Testis (tissue), 3 donors: ENCODE results near the gene NIPBL. TPM values are rescaled to one million over a fixed set of nuclear protein-coding genes. Genes with fewer than 3 reads are reported as not detected.
A peak's percentile ranks its signal among the peaks of the same experiment; 100 is the strongest.
"Not testable (repeated sequence)": the region's sequence is repeated elsewhere in the genome, so short reads cannot be mapped to it uniquely, and the experiment has no call there.

Experiments used
- DNase-seq: peaks from one replicate; pipeline ENCODE4 v3.0.0-alpha.2; 2019
- H3K27ac ChIP-seq, 2 donors: fragments of 200-600 bp; sonication (generic); one replicate each; pipeline ENCODE4 v1.5.1; 2019
- H3K27me3 ChIP-seq: fragments of 200-600 bp; sonication (generic); one replicate; pipeline ENCODE4 v1.5.1; 2019
- H3K36me3 ChIP-seq: fragments of 200-600 bp; sonication (generic); one replicate; pipeline ENCODE4 v1.5.1; 2017; ENCODE audit warnings: low read depth; ENCODE audit errors: missing control alignments
- H3K4me1 ChIP-seq: fragments of 200-600 bp; sonication (generic); one replicate; pipeline ENCODE4 v1.5.1; 2019
- H3K4me3 ChIP-seq, 2 donors: fragments of 200-600 bp; sonication (generic); one replicate each; pipeline ENCODE4 v1.5.1; 2017 to 2019
- H3K9me3 ChIP-seq: fragments of 200-600 bp; sonication (generic); one replicate; pipeline ENCODE4 v1.5.1; 2017
- CTCF ChIP-seq, 3 experiments: fragments of 450-650 bp in 2 of 3; fragments of 200-600 bp in 1 of 3; sonication (generic) in 1 of 3; IDR thresholded peaks; one replicate each; pipeline ENCODE4 v1.5.1; 2016 to 2019; ENCODE audit warnings: antibody characterized with exemption in 3 of 3, mild to moderate bottlenecking in 2 of 3, moderate library complexity in 1 of 3
- POLR2A ChIP-seq: fragments of 450-650 bp; IDR thresholded peaks from one replicate; pipeline ENCODE4 v1.6.1; 2017; ENCODE audit warnings: antibody characterized with exemption, mild to moderate bottlenecking, moderate library complexity
- WGBS, 2 donors: methylation state at CpG; one replicate each; pipeline ENCODE4 v1.1.5; 2018; 5-methylcytosine and 5-hydroxymethylcytosine counted together
- intact Hi-C: fragments of 100-400 bp; cut with DNase I; formaldehyde crosslinking; loops from one replicate; pipeline ENCODE4 v1.15.1; 2023; ENCODE audit warnings: low total_unique reads
- polyA plus RNA-seq: library from polyadenylated mRNA; stranded (reverse); fragments of 350-450 nt; fragmentation: Illumina TruSeq; extraction: RNeasy Lipid Tissue Mini Kit (QIAGEN cat#74804); gene quantifications from one replicate; pipeline ENCODE4 v1.2.3, GENCODE V29; 2014; ENCODE audit warnings: low read depth, low replicate concordance; ENCODE audit not compliant: insufficient read depth
- total RNA-seq, 2 donors: library from RNA; depleted of rRNA; stranded (reverse); fragments of >200 nt; gene quantifications; one replicate each; pipeline ENCODE4 v1.2.3, GENCODE V29; 2016

Gene NIPBL
- total and polyA plus RNA-seq, 3 donors from 2014 or later, result 13.8 to 80.2 (median 76.6) TPM

DNA sequence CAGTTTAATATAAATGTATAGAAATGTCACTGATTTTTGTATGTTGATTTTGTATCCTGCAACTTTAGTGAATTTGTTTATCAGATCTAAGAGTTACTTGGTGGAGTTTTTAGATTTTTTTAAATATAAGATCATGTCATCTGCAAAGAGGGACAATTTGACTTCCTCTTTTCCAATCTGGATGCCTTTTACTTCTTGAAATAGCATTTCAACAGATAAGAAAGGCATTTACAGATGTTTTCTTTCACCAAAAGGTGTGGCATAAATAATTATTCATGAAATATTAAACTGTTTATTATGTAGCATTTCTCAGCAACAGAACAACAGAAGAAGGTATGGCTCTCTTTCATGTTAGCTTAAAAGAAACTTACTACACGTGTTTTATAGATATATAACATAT is 34.9 kb upstream of the NIPBL start:
- no peak for DNase-seq
- H3K36me3 ChIP-seq, result no peaks in the 10 kb centered on the region
- intact Hi-C loops, result no loop called here
- no peak overlapping the region for H3K4me3 ChIP-seq
- WGBS, 2 donors, result 41 to 74% methylated on average over 1 of the region's 1 CpG
- TF ChIP-seq POLR2A, result no peak
- TF ChIP-seq CTCF (IDR thresholded peaks at IDR 0.05), result no peak
- no peaks in the 10 kb centered on the region for H3K4me1 ChIP-seq
- H3K27ac ChIP-seq, result no peak overlapping the region
- H3K27me3 ChIP-seq, result no peaks in the 10 kb centered on the region
- H3K9me3 ChIP-seq, result no peaks in the 10 kb centered on the region

DNA sequence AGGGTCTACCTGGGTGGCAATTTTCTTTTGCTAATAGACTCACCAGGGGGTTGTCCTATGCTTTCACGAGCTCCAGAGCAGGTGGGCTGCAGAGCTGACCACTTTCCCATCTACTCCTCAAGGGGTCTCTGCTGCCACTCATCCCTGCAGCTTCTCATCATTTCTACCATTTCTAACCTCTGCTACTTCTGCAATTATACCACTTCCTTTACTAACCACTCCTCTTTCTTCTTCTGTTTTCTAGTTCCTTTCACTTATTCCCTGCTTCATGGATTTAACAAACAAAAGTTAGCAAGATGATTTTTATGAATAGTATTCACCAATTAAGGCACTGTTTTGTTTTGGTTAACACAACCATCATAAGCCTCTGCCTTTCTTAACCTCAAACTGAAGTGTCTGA is 34.5 kb upstream of the NIPBL start:
- no peak for DNase-seq
- no peak overlapping the region for H3K4me3 ChIP-seq
- no peaks in the 10 kb centered on the region for H3K36me3 ChIP-seq
- no peaks in the 10 kb centered on the region for H3K27me3 ChIP-seq
- intact Hi-C loops, result no loop called here
- TF ChIP-seq POLR2A (no peak), CTCF (IDR thresholded peaks at IDR 0.05) (no peak)
- 45 to 46% methylated on average over 1 of the region's 1 CpG for WGBS, 2 donors
- no peaks in the 10 kb centered on the region for H3K4me1 ChIP-seq
- H3K27ac ChIP-seq, result no peak overlapping the region
- no peaks in the 10 kb centered on the region for H3K9me3 ChIP-seq

GRCh38 chr5:36844305-36844704 is 32.3 kb upstream of the NIPBL start:
- Histone ChIP-seq H3K9me3 (no peaks in the 10 kb centered on the region), H3K27ac (no peak overlapping the region), H3K36me3 (no peaks in the 10 kb centered on the region), H3K4me3 (no peak overlapping the region), H3K4me1 (no peaks in the 10 kb centered on the region), H3K27me3 (no peaks in the 10 kb centered on the region)
- 70 to 74% methylated on average over 5 of the region's 5 CpGs for WGBS, 2 donors
- TF ChIP-seq POLR2A, result no peak
- TF ChIP-seq CTCF (IDR thresholded peaks at IDR 0.05), result no peak
- no peak for DNase-seq
- intact Hi-C loops, result no loop called here

DNA sequence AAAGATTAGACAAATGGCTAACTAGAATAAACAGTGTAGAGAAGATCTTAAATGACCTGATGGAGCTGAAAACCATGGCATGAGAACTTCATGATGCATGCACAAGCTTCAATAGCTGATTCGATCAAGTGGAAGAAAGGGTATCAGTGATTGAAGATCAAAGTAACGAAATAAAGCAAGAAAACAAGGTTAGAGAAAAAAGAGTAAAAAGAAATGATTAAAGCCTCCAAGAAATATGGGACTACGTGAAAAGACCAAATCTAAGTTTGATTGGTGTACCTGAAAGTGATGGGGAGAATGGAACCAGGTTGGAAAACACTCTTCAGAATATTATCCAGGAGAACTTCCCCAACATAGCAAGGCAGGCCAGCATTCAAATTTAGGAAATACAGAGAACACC is 28.0 kb upstream of the NIPBL start:
- H3K4me3 ChIP-seq, intact Hi-C loops, H3K27ac ChIP-seq, H3K4me1 ChIP-seq, H3K27me3 ChIP-seq, H3K9me3 ChIP-seq, H3K36me3 ChIP-seq, DNase-seq: not testable (repeated sequence)
- WGBS, 2 donors, result 92 to 99% methylated on average over 3 of the region's 3 CpGs

GRCh38 chr5:36852903-36853302 is 23.7 kb upstream of the NIPBL start:
- 92 to 94% methylated on average over 6 of the region's 6 CpGs for WGBS, 2 donors
- H3K9me3 ChIP-seq, H3K4me3 ChIP-seq, H3K36me3 ChIP-seq, H3K27me3 ChIP-seq, intact Hi-C loops, H3K4me1 ChIP-seq, DNase-seq, H3K27ac ChIP-seq: not testable (repeated sequence)

DNA sequence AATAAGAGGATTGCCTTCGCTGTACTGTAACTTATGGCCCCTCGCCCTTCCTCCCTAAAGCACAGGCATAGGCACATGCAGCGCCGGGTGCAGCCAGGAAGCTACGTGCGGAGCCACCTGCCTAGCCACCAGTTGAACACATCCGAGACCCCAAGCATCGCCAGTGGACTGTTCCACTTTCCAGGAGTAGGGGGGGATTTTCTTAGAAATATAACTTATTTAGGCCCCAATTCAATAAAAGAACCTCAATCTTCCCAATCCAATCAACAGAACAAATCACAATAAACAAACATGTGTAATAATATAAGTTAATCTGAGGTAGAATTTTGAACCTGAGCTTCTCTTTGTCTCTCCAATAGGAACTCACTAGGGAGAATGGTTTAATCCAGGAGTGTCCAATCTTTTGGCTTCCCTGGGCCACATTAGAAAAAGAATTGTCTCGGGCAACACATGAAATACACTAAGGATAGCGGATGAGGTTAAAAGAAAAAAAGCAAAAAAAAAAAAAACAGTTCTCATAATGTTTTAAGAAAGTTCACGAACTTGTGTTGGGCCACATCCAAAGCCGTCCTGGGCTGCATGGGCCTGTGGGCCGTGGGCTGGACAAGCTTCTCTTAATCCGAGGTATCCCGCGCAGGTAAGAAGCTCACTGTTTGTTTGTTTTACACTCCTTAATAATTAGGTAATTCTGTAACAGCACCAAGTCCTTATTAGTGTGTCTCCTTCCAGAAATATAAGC is 22.0 kb upstream of the NIPBL start:
- 39 to 56% methylated on average over 16 of the region's 16 CpGs for WGBS, 2 donors

More for the DNA sequence above, 22.0 kb upstream of the NIPBL start:
- H3K27ac ChIP-seq, result peak overlapping the region in 1 of 2 donors; percentile 70
- H3K4me3 ChIP-seq, result peak overlapping the region; percentile 20 to 25
- intact Hi-C loops, result no loop called here
- no peaks in the 10 kb centered on the region for H3K9me3 ChIP-seq
- no peaks in the 10 kb centered on the region for H3K27me3 ChIP-seq
- no peaks in the 10 kb centered on the region for H3K36me3 ChIP-seq
- DNase-seq, result peak; percentile 59
- TF ChIP-seq CTCF (IDR thresholded peaks at IDR 0.05), result no peak
- no peak for TF ChIP-seq POLR2A
- no peaks in the 10 kb centered on the region for H3K4me1 ChIP-seq
